Measurements from ENCODE around the gene TEPSIN. TPM values are rescaled to one million over a fixed set of nuclear protein-coding genes. Genes with fewer than 3 reads are reported as not detected.

TEPSIN gene
- total RNA-seq, 4 donors from 2014 or later = 15.5 to 32.9 (median 24.3) TPM

- Histone ChIP-seq H3K27ac (no peak overlapping the region), H3K4me3 (no peak overlapping the region), H3K27me3 (no peaks in the 10 kb centered on the region), H3K4me1 (no peaks in the 10 kb centered on the region), H3K9me3 (no peaks in the 10 kb centered on the region), H3K36me3 (peaks cover 0 to 51% of the 10 kb centered on the region in 2 donors)
- DNase-seq (no peak), ATAC-seq (no peak)
- intact Hi-C loops (cut with DNase I; ENCODE audit: low total_unique reads) (no loop called here), in situ Hi-C loops (cut with MboI; ENCODE audit: low sequenced_read_pairs in 4 of 4) (loop anchor here in 1 of 4 donors (25.0 kb wide), 1 partner anchor 94 kb away; no protein-coding TSS in a partner anchor)
- TF ChIP-seq, protein P1, sequence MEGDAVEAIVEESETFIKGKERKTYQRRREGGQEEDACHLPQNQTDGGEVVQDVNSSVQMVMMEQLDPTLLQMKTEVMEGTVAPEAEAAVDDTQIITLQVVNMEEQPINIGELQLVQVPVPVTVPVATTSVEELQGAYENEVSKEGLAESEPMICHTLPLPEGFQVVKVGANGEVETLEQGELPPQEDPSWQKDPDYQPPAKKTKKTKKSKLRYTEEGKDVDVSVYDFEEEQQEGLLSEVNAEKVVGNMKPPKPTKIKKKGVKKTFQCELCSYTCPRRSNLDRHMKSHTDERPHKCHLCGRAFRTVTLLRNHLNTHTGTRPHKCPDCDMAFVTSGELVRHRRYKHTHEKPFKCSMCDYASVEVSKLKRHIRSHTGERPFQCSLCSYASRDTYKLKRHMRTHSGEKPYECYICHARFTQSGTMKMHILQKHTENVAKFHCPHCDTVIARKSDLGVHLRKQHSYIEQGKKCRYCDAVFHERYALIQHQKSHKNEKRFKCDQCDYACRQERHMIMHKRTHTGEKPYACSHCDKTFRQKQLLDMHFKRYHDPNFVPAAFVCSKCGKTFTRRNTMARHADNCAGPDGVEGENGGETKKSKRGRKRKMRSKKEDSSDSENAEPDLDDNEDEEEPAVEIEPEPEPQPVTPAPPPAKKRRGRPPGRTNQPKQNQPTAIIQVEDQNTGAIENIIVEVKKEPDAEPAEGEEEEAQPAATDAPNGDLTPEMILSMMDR (IDR thresholded peaks at IDR 0.05 in 4 of 5, conservative IDR thresholded peaks at IDR 0.05 in 1 of 5) = no peak
- no peak for TF ChIP-seq POLR2A (IDR thresholded peaks at IDR 0.05)
Measured at GRCh38 chr17:81231121-81231645, 7.7 kb downstream of the TEPSIN start.

DNA sequence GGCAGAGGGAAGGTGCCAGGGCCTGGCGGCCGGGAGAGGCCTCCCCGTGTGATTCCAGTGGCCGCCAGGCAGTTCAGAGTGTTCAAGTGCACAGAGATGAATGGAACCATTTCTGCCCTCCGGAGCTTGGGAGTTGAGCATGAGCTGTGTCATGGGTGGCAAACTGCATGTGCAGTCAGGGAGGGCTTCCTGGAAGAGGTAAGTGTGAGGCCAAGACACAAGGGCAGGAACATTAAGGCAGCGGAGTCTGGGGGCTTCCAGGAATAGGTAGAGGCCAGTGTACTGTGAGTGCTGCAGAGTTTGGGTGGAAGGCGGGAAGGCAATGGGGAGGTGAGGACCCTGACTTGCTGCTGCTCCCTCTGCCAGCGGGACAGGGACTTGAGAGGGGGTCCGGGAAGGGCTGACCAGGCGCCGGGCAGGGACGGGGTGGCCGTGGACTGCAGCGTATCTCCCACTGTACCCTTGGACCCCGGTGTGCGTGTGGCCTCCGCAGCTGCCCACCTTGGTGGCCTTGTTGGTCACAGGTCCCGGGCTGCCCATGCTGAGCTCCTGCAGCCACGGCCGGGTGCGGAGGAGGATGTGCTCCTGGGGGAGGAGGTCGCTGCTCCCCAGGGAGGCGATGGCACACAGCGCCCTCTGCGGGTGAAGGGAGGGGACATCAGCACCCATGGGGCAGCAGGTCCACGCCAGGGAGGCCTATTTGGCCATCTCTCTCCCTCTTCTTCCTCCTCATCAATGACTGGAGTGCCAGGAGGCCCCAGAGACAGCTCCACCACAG, 8.6 kb downstream of the TEPSIN start:
- ATAC-seq = no peak
- TF ChIP-seq, protein P1 (IDR thresholded peaks at IDR 0.05 in 4 of 5, conservative IDR thresholded peaks at IDR 0.05 in 1 of 5) = no peak
- TF ChIP-seq POLR2A (IDR thresholded peaks at IDR 0.05) = no peak
- DNase-seq = no peak
- intact Hi-C loops (cut with DNase I; ENCODE audit: low total_unique reads) (no loop called here), in situ Hi-C loops (cut with MboI; ENCODE audit: low sequenced_read_pairs in 4 of 4) (loop anchor here in 1 of 4 donors (25.0 kb wide), 1 partner anchor 93 kb away; no protein-coding TSS in a partner anchor)
- no peaks in the 10 kb centered on the region for H3K4me1 ChIP-seq
- H3K27ac ChIP-seq = no peak overlapping the region
- H3K36me3 ChIP-seq = peaks cover 0 to 48% of the 10 kb centered on the region in 2 donors
- no peaks in the 10 kb centered on the region for H3K9me3 ChIP-seq
- no peak overlapping the region for H3K4me3 ChIP-seq
- H3K27me3 ChIP-seq = no peaks in the 10 kb centered on the region

DNA sequence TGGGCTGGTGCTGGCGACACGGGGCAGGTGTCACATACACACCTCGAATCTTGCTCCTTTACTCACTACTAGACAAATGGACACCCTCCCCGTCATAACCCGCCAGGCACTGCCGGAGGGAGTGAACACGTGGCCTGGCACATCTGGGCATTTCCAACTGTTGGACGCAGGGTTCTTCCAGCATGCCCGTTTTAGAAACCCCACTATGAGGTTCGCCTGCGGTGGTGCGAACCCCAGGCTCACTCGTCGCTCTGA, 9.3 kb downstream of the TEPSIN start:
- DNase-seq (no peak), ATAC-seq (no peak)
- no peaks in the 10 kb centered on the region for H3K27me3 ChIP-seq
- H3K4me1 ChIP-seq = no peaks in the 10 kb centered on the region
- no peak for TF ChIP-seq POLR2A (IDR thresholded peaks at IDR 0.05)
- H3K27ac ChIP-seq = no peak overlapping the region
- in situ Hi-C loops (cut with MboI; ENCODE audit: low sequenced_read_pairs in 4 of 4) (loop anchor here in 1 of 4 donors (25.0 kb wide), 1 partner anchor 92 kb away; no protein-coding TSS in a partner anchor), intact Hi-C loops (cut with DNase I; ENCODE audit: low total_unique reads) (loop anchor here (10.0 kb wide), 1 partner anchor 195 kb away; the partner anchor contains the start of gene BAIAP2)
- H3K36me3 ChIP-seq = peaks cover 0 to 46% of the 10 kb centered on the region in 2 donors
- H3K9me3 ChIP-seq = no peaks in the 10 kb centered on the region
- H3K4me3 ChIP-seq = no peak overlapping the region

GRCh38 chr17:81228834-81229665, 9.8 kb downstream of the TEPSIN start:
- H3K4me1 ChIP-seq = no peaks in the 10 kb centered on the region
- DNase-seq (no peak), ATAC-seq (no peak)
- no peaks in the 10 kb centered on the region for H3K27me3 ChIP-seq
- peaks cover 0 to 46% of the 10 kb centered on the region in 2 donors for H3K36me3 ChIP-seq
- TF ChIP-seq, protein P1 (IDR thresholded peaks at IDR 0.05 in 4 of 5, conservative IDR thresholded peaks at IDR 0.05 in 1 of 5) = no peak
- no peak for TF ChIP-seq POLR2A (IDR thresholded peaks at IDR 0.05)
- intact Hi-C loops (cut with DNase I; ENCODE audit: low total_unique reads) (loop anchor here (10.0 kb wide), 1 partner anchor 194 kb away; the partner anchor contains the start of gene BAIAP2), in situ Hi-C loops (cut with MboI; ENCODE audit: low sequenced_read_pairs in 4 of 4) (loop anchor here in 1 of 4 donors (25.0 kb wide), 1 partner anchor 92 kb away; no protein-coding TSS in a partner anchor)
- H3K4me3 ChIP-seq = no peak overlapping the region
- H3K9me3 ChIP-seq = no peaks in the 10 kb centered on the region
- no peak overlapping the region for H3K27ac ChIP-seq
